ENCODE data around the gene ELFN2. TPM values are rescaled to one million over a fixed set of nuclear protein-coding genes. Genes with fewer than 3 reads are reported as not detected.
A peak's percentile ranks its signal among the peaks of the same experiment; 100 is the strongest.

Gene ELFN2
- total and polyA plus RNA-seq, 4 donors = 0.62 to 6.8 (median 1.6) TPM

DNA sequence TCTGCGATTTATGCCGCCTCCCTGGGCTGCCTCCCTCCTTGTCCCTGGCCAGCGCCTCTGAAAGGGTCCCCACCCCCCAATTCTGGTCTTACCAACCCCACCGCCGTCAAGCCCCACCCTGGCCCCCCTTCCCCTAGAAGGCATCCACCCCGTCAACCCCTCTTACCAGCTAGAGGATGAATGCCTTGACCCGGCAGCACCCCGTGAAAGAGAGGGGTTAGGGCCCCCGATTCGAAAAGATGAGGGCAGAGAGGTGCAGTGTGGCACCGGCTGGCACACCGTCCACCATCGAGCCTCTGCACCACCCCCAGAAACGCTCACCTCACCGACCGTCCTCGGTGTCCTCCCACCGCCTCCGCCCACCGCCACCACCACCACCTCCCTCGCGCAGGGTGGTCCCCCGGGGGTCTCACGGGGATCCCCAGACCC lies 559 bp downstream of the ELFN2 start:
- no peak overlapping the region for H3K27ac ChIP-seq (ENCODE audit: low read depth in 1 of 2, low read length in 1 of 2)
- no peaks in the 10 kb centered on the region for H3K36me3 ChIP-seq (ENCODE audit: control insufficient read depth in 4 of 4, insufficient read depth in 4 of 4, low read length in 4 of 4)
- ATAC-seq (ENCODE audit: insufficient read depth, low FRiP score) (peak; percentile 28), DNase-seq (no peak)
- H3K4me3 ChIP-seq = no peak overlapping the region
- TF ChIP-seq, protein P1, sequence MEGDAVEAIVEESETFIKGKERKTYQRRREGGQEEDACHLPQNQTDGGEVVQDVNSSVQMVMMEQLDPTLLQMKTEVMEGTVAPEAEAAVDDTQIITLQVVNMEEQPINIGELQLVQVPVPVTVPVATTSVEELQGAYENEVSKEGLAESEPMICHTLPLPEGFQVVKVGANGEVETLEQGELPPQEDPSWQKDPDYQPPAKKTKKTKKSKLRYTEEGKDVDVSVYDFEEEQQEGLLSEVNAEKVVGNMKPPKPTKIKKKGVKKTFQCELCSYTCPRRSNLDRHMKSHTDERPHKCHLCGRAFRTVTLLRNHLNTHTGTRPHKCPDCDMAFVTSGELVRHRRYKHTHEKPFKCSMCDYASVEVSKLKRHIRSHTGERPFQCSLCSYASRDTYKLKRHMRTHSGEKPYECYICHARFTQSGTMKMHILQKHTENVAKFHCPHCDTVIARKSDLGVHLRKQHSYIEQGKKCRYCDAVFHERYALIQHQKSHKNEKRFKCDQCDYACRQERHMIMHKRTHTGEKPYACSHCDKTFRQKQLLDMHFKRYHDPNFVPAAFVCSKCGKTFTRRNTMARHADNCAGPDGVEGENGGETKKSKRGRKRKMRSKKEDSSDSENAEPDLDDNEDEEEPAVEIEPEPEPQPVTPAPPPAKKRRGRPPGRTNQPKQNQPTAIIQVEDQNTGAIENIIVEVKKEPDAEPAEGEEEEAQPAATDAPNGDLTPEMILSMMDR (IDR thresholded peaks at IDR 0.05; ENCODE audit: control extremely low read depth, extremely low read depth) = no peak
- H3K9me3 ChIP-seq (ENCODE audit: control insufficient read depth in 4 of 4, insufficient read depth in 3 of 4, low read length in 3 of 4) = peaks cover 0 to under 1% (median 0%) of the 10 kb centered on the region in 4 donors
- peaks cover 0 to 12% (median 9%) of the 10 kb centered on the region in 5 donors for H3K4me1 ChIP-seq (ENCODE audit: control insufficient read depth in 5 of 5, insufficient read depth in 5 of 5, low read length in 5 of 5)
- H3K27me3 ChIP-seq (ENCODE audit: control insufficient read depth in 3 of 3, insufficient read depth in 3 of 3, low read length in 2 of 3) = peaks cover under 1 to 46% (median 43%) of the 10 kb centered on the region in 3 donors
- H3K9ac ChIP-seq (ENCODE audit: insufficient read depth in 1 of 2, low read length in 2 of 2) = no peak overlapping the region
- 2 to 4% methylated on average over 20 to 24 of the region's 24 CpGs for WGBS, 2 donors

- no peak for ATAC-seq (ENCODE audit: insufficient read depth, low FRiP score)
- WGBS, 2 donors = 24 to 42% methylated on average over 41 to 43 of the region's 43 CpGs
- no peak overlapping the region for H3K9ac ChIP-seq (ENCODE audit: insufficient read depth in 1 of 2, low read length in 2 of 2)
- H3K27me3 ChIP-seq (ENCODE audit: control insufficient read depth in 3 of 3, insufficient read depth in 3 of 3, low read length in 2 of 3) = peaks cover 4 to 53% (median 48%) of the 10 kb centered on the region in 3 donors
- no peaks in the 10 kb centered on the region for H3K9me3 ChIP-seq (ENCODE audit: control insufficient read depth in 4 of 4, insufficient read depth in 3 of 4, low read length in 3 of 4)
- peaks cover 0 to 14% (median 9%) of the 10 kb centered on the region in 5 donors for H3K4me1 ChIP-seq (ENCODE audit: control insufficient read depth in 5 of 5, insufficient read depth in 5 of 5, low read length in 5 of 5)
- DNase-seq = peak; percentile 40 to 66 (median 63)
- no peak overlapping the region for H3K4me3 ChIP-seq
- TF ChIP-seq, protein P1 (IDR thresholded peaks at IDR 0.05; ENCODE audit: control extremely low read depth, extremely low read depth) = no peak
- no peak overlapping the region for H3K27ac ChIP-seq (ENCODE audit: low read depth in 1 of 2, low read length in 1 of 2)
- no peaks in the 10 kb centered on the region for H3K36me3 ChIP-seq (ENCODE audit: control insufficient read depth in 4 of 4, insufficient read depth in 4 of 4, low read length in 4 of 4)
Measured at GRCh38 chr22:37425800-37426705, 1.2 kb downstream of the ELFN2 start.

GRCh38 chr22:37425369-37425768 lies 1.9 kb downstream of the ELFN2 start:
- WGBS, 2 donors = 85 to 89% methylated on average over 11 of the region's 11 CpGs
- Histone ChIP-seq H3K27ac (ENCODE audit: low read depth in 1 of 2, low read length in 1 of 2) (no peak overlapping the region), H3K9ac (ENCODE audit: insufficient read depth in 1 of 2, low read length in 2 of 2) (no peak overlapping the region), H3K27me3 (ENCODE audit: control insufficient read depth in 3 of 3, insufficient read depth in 3 of 3, low read length in 2 of 3) (peaks cover 4 to 59% (median 55%) of the 10 kb centered on the region in 3 donors), H3K4me3 (no peak overlapping the region), H3K36me3 (ENCODE audit: control insufficient read depth in 4 of 4, insufficient read depth in 4 of 4, low read length in 4 of 4) (no peaks in the 10 kb centered on the region), H3K4me1 (ENCODE audit: control insufficient read depth in 5 of 5, insufficient read depth in 5 of 5, low read length in 5 of 5) (peaks cover 0 to 15% (median 11%) of the 10 kb centered on the region in 5 donors), H3K9me3 (ENCODE audit: control insufficient read depth in 4 of 4, insufficient read depth in 3 of 4, low read length in 3 of 4) (peaks cover 0 to under 1% (median 0%) of the 10 kb centered on the region in 4 donors)
- TF ChIP-seq, protein P1 (IDR thresholded peaks at IDR 0.05; ENCODE audit: control extremely low read depth, extremely low read depth) = no peak
- ATAC-seq (ENCODE audit: insufficient read depth, low FRiP score) = no peak
- no peak for DNase-seq
